ENCODE data around the gene PSD4.
A peak's percentile ranks its signal among the peaks of the same experiment; 100 is the strongest.

The PSD4 gene

DNA sequence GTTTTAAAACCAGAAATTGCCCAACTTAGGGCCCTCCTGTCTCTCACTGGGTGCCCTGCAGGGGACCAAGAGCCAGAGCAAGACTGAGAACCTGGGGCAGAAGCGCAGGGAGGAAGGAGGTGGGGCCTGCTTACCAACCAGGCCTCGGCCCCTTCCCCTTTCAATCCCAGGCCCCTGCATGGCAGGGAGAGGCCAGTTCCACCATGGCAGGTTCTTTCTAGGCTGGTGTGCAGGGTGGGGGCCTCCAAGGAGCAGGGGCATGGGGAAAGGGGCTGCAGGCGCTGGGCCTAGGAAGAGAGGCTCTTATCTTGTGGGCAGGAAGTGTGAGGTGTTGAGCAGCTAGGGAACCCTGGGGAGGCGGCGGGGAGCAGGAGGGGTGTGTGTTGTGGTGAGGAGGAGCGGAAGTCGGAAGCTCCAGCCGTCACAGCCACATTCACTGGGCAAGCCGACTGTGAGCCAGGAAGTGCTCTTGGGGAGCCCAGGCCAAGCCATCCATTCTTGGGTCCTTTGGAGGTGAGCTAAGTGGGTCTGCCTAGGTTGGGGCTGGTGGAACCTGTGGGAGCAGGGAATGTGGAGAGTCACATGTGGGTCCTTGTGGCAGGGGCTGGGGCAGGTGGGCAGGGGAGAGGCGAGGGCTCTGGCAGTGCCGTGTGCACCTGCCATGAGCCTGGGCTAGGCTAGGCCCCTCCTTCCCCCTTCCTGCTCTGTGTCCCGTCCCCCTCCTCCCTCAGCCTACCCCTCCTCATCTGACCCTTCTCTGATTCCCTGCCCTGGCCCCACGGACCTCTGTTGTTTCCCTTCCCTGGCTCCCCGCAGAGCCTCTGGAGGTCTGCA lies at the start of gene PSD4:
Gene PSD4, plus strand, starts transcription at position 430 of the 834 bp plus-strand sequence. CDS start 8,486 bp downstream, outside the sequence.
- DNase-seq = no peak

GRCh38 chr2:113124181-113124961 lies 49.4 kb upstream of the PSD4 start:
- no peak for DNase-seq

- no peak for DNase-seq
These were observed 48.6 kb upstream of the PSD4 start for GRCh38 chr2:113124984-113125855.

DNA sequence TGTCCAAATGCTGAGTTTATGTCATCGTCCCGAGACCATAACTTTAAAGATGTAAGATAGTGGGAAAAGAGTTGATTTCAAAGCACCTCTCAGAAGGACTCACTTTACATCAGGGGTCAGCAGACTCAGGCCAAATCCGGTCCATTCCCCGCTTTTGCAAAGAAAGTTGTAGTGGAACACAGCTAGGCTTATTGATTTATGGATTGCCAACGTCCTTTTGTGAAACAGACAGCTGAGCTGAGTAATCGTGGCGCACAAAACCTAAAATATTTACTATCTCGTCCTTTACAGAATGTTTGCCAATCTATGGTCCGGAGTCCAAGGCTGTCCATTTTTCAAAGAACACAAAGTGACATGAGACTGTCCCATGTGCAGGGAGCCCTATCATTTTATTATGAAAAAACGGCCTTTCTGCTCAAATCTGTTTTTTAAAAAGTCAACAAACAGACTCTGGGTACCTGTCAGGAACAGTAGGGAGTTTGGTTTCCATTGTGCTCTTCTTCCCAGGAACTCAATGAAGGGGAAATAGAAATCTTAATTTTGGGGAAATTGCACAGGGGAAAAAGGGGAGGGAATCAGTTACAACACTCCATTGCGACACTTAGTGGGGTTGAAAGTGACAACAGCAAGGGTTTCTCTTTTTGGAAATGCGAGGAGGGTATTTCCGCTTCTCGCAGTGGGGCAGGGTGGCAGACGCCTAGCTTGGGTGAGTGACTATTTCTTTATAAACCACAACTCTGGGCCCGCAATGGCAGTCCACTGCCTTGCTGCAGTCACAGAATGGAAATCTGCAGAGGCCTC lies 46.7 kb upstream of the PSD4 start, which contains the start of gene IL1RN:
Gene IL1RN, plus strand, starts transcription at position 754 of the 801 bp plus-strand sequence. Its CDS starts 27 bp downstream, at position 781.
- DNase-seq = no peak

DNA sequence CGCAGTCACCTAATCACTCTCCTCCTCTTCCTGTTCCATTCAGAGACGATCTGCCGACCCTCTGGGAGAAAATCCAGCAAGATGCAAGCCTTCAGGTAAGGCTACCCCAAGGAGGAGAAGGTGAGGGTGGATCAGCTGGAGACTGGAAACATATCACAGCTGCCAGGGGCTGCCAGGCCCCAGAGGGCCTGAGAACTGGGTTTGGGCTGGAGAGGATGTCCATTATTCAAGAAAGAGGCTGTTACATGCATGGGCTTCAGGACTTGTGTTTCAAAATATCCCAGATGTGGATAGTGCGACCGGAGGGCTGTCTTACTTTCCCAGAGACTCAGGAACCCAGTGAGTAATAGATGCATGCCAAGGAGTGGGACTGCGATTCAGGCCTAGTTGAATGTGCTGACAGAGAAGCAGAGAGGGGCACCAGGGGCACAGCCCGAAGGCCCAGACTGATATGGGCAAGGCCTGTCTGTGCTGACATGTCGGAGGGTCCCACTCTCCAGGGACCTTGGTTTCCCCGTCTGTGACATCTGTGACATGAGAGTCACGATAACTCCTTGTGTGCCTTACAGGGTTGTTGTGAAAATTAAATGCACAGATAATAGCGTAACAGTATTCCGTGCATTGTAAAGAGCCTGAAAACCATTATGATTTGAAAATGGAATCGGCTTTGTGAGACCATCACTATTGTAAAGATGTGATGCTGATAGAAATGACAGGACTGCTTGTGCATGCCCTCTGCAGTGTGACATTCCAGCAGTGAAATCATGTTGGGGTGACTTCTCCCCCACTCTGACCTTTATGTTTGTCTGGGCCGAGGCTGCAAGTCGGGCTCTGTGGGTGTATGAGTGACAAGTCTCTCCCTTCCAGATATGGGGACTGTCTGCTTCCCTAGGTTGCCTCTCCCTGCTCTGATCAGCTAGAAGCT lies 45.9 kb upstream of the PSD4 start:
- no peak for DNase-seq

- no peak for DNase-seq
These were observed 44.2 kb upstream of the PSD4 start for GRCh38 chr2:113129519-113130078.

DNA sequence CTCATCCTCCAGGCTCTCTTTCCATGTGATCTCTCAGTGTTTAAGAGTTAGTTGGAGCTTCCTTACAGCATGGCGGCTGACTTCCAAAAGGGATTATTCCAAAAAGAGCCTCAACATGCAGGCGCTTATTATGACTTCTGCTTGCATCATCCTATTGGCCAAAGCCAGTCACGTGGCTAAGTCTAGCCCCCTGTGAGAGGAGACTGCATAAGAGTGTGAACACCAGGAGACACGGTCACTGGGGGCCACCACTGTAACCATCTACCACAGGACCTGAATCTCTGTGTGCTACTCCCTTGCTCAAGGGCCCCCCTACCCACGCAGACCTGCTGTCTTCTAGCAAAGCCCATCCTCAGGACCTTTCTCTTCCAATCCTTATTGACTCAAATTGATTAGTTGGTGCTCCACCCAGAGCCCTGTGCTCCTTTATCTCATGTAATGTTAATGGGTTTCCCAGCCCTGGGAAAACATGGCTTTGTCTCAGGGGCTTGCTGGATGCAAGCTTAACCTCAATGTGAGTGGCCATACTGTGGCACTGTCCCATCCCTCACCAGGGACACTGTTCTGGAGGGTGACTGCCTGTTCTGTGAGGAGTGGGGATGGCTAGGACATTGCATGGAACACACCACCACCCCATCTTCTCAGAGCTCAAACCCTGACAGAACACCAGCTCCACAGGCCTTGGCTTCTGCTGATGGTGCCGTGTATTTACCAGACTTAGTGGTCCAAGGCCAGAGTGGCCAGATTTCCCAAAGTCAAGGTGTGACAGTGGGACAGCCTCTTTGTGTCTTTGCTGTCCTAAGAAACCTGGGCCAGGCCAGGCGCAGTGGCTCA lies 42.2 kb upstream of the PSD4 start:
- no peak for DNase-seq

DNA sequence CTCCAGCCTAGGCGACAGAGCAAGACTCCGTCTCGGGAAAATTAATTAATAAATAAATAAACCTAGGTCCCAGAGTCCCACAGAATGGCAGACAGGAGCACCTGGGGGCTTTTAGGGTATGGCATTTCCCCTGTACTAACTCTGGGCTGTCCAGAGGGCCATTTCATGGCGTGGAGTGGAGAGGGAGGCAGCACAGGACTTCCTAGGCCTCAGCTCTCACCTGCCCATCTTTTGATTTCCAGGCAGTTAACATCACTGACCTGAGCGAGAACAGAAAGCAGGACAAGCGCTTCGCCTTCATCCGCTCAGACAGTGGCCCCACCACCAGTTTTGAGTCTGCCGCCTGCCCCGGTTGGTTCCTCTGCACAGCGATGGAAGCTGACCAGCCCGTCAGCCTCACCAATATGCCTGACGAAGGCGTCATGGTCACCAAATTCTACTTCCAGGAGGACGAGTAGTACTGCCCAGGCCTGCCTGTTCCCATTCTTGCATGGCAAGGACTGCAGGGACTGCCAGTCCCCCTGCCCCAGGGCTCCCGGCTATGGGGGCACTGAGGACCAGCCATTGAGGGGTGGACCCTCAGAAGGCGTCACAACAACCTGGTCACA lies 41.3 kb upstream of the PSD4 start:
- no peak for DNase-seq

DNA sequence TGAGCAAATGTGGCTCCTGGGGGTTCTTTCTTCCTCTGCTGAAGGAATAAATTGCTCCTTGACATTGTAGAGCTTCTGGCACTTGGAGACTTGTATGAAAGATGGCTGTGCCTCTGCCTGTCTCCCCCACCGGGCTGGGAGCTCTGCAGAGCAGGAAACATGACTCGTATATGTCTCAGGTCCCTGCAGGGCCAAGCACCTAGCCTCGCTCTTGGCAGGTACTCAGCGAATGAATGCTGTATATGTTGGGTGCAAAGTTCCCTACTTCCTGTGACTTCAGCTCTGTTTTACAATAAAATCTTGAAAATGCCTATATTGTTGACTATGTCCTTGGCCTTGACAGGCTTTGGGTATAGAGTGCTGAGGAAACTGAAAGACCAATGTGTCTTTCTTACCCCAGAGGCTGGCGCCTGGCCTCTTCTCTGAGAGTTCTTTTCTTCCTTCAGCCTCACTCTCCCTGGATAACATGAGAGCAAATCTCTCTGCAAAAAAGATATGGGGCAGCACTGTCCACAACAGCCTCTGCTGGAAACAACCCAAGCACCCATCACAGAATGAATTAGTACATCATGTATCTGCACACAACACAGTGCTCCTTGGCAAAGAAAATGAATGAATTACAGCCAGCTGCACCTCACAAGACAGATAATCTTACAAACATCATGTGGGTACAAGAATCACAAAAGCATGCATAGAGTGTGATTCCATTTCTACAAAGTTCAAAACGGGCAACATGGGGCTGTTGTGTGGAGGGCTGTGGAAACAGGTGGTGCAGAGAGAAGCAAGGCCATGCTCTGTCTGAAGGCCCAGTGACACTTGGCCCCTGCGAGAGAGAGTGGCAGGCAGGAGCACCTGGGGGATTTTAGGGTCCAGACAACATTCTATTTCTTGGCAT lies 39.8 kb upstream of the PSD4 start:
- no peak for DNase-seq

- DNase-seq = no peak
These were observed 39.1 kb upstream of the PSD4 start for GRCh38 chr2:113134717-113135116.

- no peak for DNase-seq
These were observed 38.5 kb upstream of the PSD4 start for GRCh38 chr2:113135317-113135716.

DNA sequence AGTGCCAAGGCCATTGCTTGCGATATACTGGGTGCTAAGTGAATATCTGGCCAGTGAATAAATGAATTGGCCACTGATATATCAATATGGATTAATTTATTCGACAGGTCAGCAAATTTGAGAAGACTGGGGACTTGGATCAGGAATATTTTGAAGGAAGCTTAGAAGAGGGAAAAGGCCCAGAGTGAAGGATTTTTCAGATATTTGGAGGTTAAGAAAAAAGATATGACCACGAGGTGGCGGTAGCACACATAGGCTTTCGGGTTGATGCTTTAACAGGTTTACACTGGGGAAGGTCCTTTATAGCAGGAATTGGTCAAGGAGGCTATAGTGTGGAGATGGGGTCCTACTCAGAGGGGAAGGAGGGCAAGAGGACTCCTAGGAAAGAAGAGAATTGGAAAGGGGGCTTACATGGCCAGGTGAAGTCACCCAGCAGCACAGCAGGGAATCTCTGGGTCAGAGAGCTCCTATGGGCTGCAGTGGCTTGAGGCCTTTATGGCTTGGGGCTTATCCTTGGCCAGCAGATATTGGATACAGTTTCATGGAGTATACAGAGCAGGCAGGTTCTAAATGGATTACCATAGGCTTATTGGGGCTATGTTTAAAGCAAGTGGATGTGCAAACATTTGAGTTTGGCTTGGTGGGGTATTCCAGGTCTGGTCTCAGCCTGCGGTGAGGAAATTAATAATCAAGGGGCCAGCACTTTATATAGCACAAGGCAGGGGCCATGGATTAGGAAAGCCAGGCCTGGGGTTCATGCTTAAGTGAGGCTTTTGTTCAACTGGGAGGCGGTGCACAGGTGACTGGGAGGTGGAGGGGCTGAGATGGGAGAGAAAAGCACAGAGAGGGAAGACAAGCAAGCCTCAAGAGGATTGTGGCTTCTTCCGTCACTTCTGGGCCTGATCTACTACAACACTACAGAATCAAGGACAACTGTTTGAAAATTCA lies 36.7 kb upstream of the PSD4 start:
- DNase-seq = no peak

- DNase-seq = no peak
These were observed 35.9 kb upstream of the PSD4 start for GRCh38 chr2:113137827-113138226.

DNA sequence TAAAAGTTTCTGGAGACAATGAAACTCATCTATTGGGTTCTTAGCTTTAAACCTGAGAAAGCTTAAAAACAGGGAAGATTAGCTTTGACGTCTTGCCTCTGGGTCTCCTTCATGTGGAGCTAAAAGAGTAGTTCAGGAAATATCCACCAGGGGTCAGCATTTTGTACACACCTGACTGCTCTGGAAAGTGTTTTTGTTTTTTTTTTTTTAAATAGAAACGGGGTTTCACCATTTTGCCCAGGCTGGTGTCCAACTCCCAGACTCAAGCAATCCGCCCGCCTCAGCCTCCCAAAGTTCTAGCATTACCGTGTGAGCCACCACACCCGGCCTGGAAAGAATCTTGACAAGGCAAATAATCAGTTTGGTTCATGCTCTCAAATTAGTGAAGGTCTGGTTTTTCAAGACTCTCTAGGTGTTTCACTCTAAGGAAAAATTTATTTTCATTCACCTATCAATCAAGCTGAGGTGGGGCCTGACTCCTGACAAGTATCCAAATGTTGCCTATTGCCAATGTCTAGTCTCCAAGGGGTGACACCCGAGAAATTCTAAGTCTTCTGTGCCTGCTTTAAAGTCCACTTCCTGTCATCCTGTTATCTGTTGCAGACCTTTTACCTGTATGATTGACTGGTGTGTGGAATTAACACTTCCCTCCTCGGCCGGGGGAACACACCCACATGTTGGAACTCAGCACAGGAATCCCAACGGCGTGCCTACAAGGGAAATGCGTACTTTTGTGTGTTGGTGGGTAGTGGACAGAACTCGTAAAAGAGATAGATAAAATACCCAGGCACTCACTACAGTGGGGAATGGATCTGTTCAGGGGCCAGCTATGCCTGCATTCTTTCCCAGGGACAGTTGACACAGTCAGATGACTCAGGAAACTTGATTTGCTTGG lies 35.1 kb upstream of the PSD4 start:
- DNase-seq = peak; percentile 36

DNA sequence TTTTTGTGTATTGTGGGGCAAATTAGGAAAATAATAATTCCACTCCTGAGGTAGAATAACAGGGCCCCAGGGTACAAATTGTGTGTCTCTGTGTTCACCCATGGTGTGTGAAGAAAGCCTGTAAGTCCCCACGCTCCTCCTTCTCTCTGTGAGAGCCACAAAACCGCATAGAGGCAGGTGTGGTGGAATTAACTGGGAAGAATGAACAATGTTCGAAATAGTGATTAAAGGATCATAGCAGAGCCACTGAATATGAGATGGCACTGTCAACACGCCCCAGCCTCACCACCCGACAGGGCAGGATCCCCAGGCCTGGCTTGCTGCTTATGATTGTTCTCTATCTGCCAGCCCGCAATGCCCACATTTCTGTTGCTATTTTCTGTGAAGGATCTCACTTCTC lies 32.3 kb upstream of the PSD4 start:
- DNase-seq = no peak

DNA sequence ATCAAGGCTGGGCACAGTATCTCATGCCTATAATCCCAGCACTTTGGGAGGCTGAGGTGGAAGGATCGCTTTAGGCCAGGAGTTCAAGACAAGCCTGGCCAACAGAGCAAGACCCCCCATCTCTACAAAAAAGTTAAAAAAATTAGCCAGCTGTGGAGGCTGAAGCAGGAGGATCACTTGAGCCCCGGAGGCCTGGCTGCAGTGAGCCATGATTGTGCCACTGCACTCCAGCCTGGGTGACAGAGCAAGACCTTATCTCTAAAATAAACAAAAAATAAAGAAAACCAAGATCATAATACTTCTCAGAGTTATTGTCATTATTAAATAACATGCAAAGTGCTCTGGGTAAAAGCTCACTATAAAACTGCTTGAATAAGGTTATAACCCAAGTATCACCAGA lies 31.5 kb upstream of the PSD4 start:
- no peak for DNase-seq

Data from NCI-H1436 (cell line).